GM12878 (cell line): ENCODE results near the gene GOT2. TPM values are rescaled to one million over a fixed set of nuclear protein-coding genes. Genes with fewer than 3 reads are reported as not detected.

ENCODE experiments used
- ATAC-seq: fragments of 200-7000 bp; cut with Tn5 transposase; 3 replicates; pipeline ENCODE4 v1.9.1; 2020; ENCODE audit warnings: mild to moderate bottlenecking, moderate library complexity
- BruUV-seq: library from RNA; stranded (reverse); fragments of 400-500 nt; replicated peaks from 2 replicates; lab custom pipeline; 2021; lab: Mats Ljungman, UMichigan
- CTCF ChIA-PET: fragments of 300-600 bp; sonication (Branson Sonifier 250); formaldehyde crosslinking; extraction: SDS; loops from one replicate; lab custom pipeline; 2021; ENCODE audit warnings: inconsistent platforms; lab: Yijun Ruan, JAX
- POLR2A ChIA-PET: fragments of 350-600 bp; formaldehyde crosslinking; extraction: SDS; loops from one replicate; lab custom pipeline; 2021; ENCODE audit warnings: inconsistent platforms; lab: Charles Lee
- RAD21 ChIA-PET: fragments of 300-600 bp; sonication (Branson Sonifier 250); formaldehyde crosslinking; loops from one replicate; lab custom pipeline; 2023; ENCODE audit warnings: antibody characterized with exemption; ENCODE audit not compliant: unreplicated experiment; lab: Charles Lee
- SMC1A ChIA-PET: fragments of 300-600 bp; sonication (Branson Sonifier 250); formaldehyde crosslinking; loops from one replicate; lab custom pipeline; 2023; ENCODE audit not compliant: unreplicated experiment, uncharacterized antibody; lab: Charles Lee
- DNase-seq: peaks from one replicate; pipeline ENCODE4 v3.0.0-alpha.2; 2011; ENCODE audit warnings: low read depth, low spot score
- FAIRE-seq: peaks from 3 replicates; lab custom pipeline; 2011; peaks lifted over from hg19 to GRCh38; lab: Jason Lieb, UNC
- H2AFZ ChIP-seq: 2 replicates; pipeline ENCODE4 v1.6.0; 2011; ENCODE audit warnings: low read depth, low read length, control low read depth; ENCODE audit not compliant: control insufficient read depth
- H3K27ac ChIP-seq: 2 replicates; pipeline ENCODE4 v1.5.1; 2011; ENCODE audit warnings: control low read depth; ENCODE audit not compliant: control insufficient read depth, insufficient read depth
- H3K27me3 ChIP-seq, 2 experiments: replicated peaks in 1 of 2; 2 replicates each; pipeline versions ENCODE4 v1.6.0 to v1.6.1; 2011; ENCODE audit warnings: low read length in 1 of 2; ENCODE audit not compliant: control insufficient read depth in 2 of 2, insufficient read depth in 2 of 2
- H3K36me3 ChIP-seq, 2 experiments: 2 replicates each; pipeline ENCODE4 v1.5.1; 2011; ENCODE audit warnings: low read length in 1 of 2; ENCODE audit not compliant: control insufficient read depth in 2 of 2, insufficient read depth in 2 of 2
- H3K4me1 ChIP-seq: 2 replicates; pipeline ENCODE4 v1.6.1; 2011; ENCODE audit warnings: mild to moderate bottlenecking, low read length, moderate library complexity, mixed read lengths; ENCODE audit not compliant: control insufficient read depth, insufficient read depth
- H3K4me2 ChIP-seq: 2 replicates; pipeline ENCODE4 v1.6.0; 2011; ENCODE audit warnings: control low read depth; ENCODE audit not compliant: control insufficient read depth, insufficient read depth
- H3K4me3 ChIP-seq: fragments of 200-600 bp; sonication (generic); 2 replicates; pipeline ENCODE4 v1.5.1; 2016
- H3K79me2 ChIP-seq: 2 replicates; pipeline ENCODE4 v1.6.0; 2011; ENCODE audit warnings: low read length; ENCODE audit not compliant: control insufficient read depth, insufficient read depth
- H3K9ac ChIP-seq: 2 replicates; pipeline ENCODE4 v1.8.0; 2011; ENCODE audit warnings: low read length, control low read depth, mixed read lengths; ENCODE audit not compliant: control insufficient read depth, insufficient read depth
- H3K9me3 ChIP-seq: replicated peaks from 3 replicates; pipeline ENCODE4 v1.5.1; 2011; ENCODE audit warnings: mild to moderate bottlenecking, low read length; ENCODE audit not compliant: control insufficient read depth, insufficient read depth
- H4K20me1 ChIP-seq: 2 replicates; pipeline ENCODE4 v1.6.0; 2011; ENCODE audit not compliant: control insufficient read depth, insufficient read depth
- ASH2L ChIP-seq: fragments of 300-600, 200-600 bp; sonication (generic); IDR thresholded peaks from 2 replicates; pipeline ENCODE4 v1.6.1; 2017; ENCODE audit warnings: low read depth, mild to moderate bottlenecking, borderline replicate concordance
- CBX5 ChIP-seq: sonication (generic); IDR thresholded peaks from 2 replicates; pipeline ENCODE4 v1.6.1; 2016; ENCODE audit warnings: low read depth, moderate library complexity, mild to moderate bottlenecking, inconsistent platforms
- IKZF2 ChIP-seq, 2 experiments: fragments of 450-650 bp; IDR thresholded peaks; 2 replicates each; pipeline ENCODE4 v1.6.1; 2017; ENCODE audit warnings: mild to moderate bottlenecking in 2 of 2, moderate library complexity in 2 of 2
- MEF2A ChIP-seq: IDR thresholded peaks from 2 replicates; pipeline ENCODE4 v1.6.1; 2011; ENCODE audit warnings: low read depth, mild to moderate bottlenecking, low read length, moderate library complexity; ENCODE audit not compliant: insufficient read depth
- RFX5 ChIP-seq: IDR thresholded peaks from 2 replicates; pipeline ENCODE4 v1.6.1; 2011; ENCODE audit warnings: low read depth, low read length, improper control_type of control experiment
- SP1 ChIP-seq: IDR thresholded peaks from one replicate; pipeline ENCODE4 v1.6.1; 2011; ENCODE audit warnings: low read depth, low read length
- TARDBP ChIP-seq: IDR thresholded peaks from 2 replicates; pipeline ENCODE4 v1.6.1; 2016; ENCODE audit warnings: borderline replicate concordance
- in situ Hi-C: fragments of 300-500 bp; cut with MboI; formaldehyde crosslinking; loops from 9 replicates; pipeline ENCODE4 v1.14.3; 2018; ENCODE audit warnings: mixed read lengths
- intact Hi-C: fragments of 100-400 bp; cut with micrococcal nuclease; formaldehyde crosslinking; loops from one replicate; pipeline ENCODE4 v1.14.2; 2022; ENCODE audit not compliant: unreplicated experiment
- polyA plus RNA-seq, 11 experiments: library from polyadenylated mRNA; depleted of rRNA in 4 of 11; unstranded in 6 of 11; stranded (reverse) in 5 of 11; fragments of >200 nt; fragmentation: Nextera tagmentation in 4 of 11; fragmentation: Illumina TruSeq in 1 of 11; extraction: Ambion mirVana in 4 of 11; extraction: Trizol in 1 of 11; gene quantifications; 1 replicate in 1 of 11; 2 replicates in 10 of 11; pipeline versions ENCODE4 v1.2.1 to v1.2.3, GENCODE V29; 2011 to 2016; ENCODE audit warnings: inconsistent platforms in 2 of 11, missing spikeins in 2 of 11, low read depth in 1 of 11
- total RNA-seq, 4 experiments: library from RNA; depleted of rRNA in 3 of 4; stranded (reverse); fragments of >200 nt in 3 of 4; fragmentation: Illumina TruSeq in 1 of 4; extraction: Trizol in 1 of 4; gene quantifications; 2 replicates each; pipeline versions ENCODE4 v1.2.1 to v1.2.3, GENCODE V29; 2013 to 2021
- TF ChIP-seq, protein P1 (sequence below): fragments of 450-650 bp; formaldehyde crosslinking; IDR thresholded peaks from 2 replicates; pipeline ENCODE4 v1.5.0; 2022; ENCODE audit warnings: mild to moderate bottlenecking, missing genetic modification characterization

Gene GOT2
- total and polyA plus RNA-seq, 10 of the 15 experiments (the other 5 are each of a cell fraction or from before 2014, with no cell fraction given) = 41.7 to 235 (median 83.7) TPM

DNA sequence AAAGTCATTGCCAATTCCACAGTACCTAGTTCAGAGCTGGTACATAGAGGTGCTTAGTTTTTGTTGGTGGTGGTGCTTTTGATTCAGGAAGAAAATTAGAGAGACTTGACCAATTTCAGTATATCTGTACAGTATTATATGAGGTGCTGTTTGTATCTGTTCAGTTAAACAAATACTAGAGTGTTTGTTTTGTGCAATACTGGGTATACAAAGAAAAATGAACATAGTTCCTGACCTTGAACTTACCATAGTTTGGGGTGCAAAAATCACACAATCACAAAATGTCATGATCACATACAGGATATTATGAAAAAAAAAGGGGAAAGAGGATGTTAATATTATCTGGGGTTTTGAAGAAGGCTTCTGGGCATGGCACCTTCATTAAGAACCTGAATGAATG, 39.8 kb upstream of the GOT2 start:
- peaks cover 0 to 4% of the 10 kb centered on the region in 2 experiments; a peak in 1 of 4 replicates for H3K27me3 ChIP-seq
- ChIA-PET SMC1A (no interaction called here), RAD21 (interaction anchor here (0.8 kb wide), 1 partner anchor 40 kb away, joined by 3 read pairs; no protein-coding TSS in a partner anchor), CTCF (interaction anchor here (1.2 kb wide), 1 partner anchor 70 kb away, joined by 3 read pairs; no protein-coding TSS in a partner anchor), POLR2A (no interaction called here)
- intact Hi-C loops (no loop called here), in situ Hi-C loops (no loop called here)
- no peak overlapping the region for H3K4me3 ChIP-seq
- BruUV-seq = no TSS peak
- H3K27ac ChIP-seq = no peak overlapping the region
- no peaks in the 10 kb centered on the region for H4K20me1 ChIP-seq
- TF ChIP-seq MEF2A (no peak), IKZF2 (IDR thresholded peaks at IDR 0.05) (no peak), ASH2L (no peak), TARDBP (no peak), CBX5 (no peak), RFX5 (no peak), SP1 (no peak)
- TF ChIP-seq, protein P1, sequence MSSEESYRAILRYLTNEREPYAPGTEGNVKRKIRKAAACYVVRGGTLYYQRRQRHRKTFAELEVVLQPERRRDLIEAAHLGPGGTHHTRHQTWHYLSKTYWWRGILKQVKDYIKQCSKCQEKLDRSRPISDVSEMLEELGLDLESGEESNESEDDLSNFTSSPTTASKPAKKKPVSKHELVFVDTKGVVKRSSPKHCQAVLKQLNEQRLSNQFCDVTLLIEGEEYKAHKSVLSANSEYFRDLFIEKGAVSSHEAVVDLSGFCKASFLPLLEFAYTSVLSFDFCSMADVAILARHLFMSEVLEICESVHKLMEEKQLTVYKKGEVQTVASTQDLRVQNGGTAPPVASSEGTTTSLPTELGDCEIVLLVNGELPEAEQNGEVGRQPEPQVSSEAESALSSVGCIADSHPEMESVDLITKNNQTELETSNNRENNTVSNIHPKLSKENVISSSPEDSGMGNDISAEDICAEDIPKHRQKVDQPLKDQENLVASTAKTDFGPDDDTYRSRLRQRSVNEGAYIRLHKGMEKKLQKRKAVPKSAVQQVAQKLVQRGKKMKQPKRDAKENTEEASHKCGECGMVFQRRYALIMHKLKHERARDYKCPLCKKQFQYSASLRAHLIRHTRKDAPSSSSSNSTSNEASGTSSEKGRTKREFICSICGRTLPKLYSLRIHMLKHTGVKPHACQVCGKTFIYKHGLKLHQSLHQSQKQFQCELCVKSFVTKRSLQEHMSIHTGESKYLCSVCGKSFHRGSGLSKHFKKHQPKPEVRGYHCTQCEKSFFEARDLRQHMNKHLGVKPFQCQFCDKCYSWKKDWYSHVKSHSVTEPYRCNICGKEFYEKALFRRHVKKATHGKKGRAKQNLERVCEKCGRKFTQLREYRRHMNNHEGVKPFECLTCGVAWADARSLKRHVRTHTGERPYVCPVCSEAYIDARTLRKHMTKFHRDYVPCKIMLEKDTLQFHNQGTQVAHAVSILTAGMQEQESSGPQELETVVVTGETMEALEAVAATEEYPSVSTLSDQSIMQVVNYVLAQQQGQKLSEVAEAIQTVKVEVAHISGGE (CRISPR knock-in tag) = no peak
- no peaks in the 10 kb centered on the region for H3K9me3 ChIP-seq
- H2AFZ ChIP-seq = no peak overlapping the region
- DNase-seq (no peak), ATAC-seq (no peak), FAIRE-seq (no peak)
- H3K4me2 ChIP-seq = no peak overlapping the region
- H3K9ac ChIP-seq = no peak overlapping the region
- H3K79me2 ChIP-seq = no peaks in the 10 kb centered on the region
- no peaks in the 10 kb centered on the region for H3K4me1 ChIP-seq
- no peaks in the 10 kb centered on the region for H3K36me3 ChIP-seq
